Measurements from ENCODE around the gene PBX1. TPM values are rescaled to one million over a fixed set of nuclear protein-coding genes. Genes with fewer than 3 reads are reported as not detected.

Gene PBX1
- total and polyA plus RNA-seq, 2 donors from 2014 or later, result 14.9 to 91.5 TPM

DNA sequence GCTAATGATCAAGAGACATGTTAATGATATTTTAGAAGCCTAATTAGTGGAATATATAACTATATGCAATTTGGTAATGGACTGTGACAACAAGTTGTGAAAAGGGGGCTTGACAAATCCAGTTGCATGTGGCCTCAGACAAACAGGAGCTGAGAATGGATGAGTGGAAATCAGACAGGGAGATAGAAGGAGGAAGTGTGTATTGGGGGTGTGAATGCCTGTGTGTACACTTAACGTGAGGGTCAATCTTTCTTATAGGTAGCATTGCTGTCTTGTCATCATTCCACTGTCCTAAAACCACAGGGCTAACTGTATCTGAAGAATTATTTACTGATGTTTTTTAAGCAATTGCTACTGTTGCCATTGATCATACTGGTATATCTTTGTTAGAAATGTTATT is 64.8 kb downstream of the PBX1 start:
- intact Hi-C loops (cut with DNase I), result no loop called here
- FAIRE-seq (no peak), DNase-seq (no peak)
- TF ChIP-seq, protein P1, sequence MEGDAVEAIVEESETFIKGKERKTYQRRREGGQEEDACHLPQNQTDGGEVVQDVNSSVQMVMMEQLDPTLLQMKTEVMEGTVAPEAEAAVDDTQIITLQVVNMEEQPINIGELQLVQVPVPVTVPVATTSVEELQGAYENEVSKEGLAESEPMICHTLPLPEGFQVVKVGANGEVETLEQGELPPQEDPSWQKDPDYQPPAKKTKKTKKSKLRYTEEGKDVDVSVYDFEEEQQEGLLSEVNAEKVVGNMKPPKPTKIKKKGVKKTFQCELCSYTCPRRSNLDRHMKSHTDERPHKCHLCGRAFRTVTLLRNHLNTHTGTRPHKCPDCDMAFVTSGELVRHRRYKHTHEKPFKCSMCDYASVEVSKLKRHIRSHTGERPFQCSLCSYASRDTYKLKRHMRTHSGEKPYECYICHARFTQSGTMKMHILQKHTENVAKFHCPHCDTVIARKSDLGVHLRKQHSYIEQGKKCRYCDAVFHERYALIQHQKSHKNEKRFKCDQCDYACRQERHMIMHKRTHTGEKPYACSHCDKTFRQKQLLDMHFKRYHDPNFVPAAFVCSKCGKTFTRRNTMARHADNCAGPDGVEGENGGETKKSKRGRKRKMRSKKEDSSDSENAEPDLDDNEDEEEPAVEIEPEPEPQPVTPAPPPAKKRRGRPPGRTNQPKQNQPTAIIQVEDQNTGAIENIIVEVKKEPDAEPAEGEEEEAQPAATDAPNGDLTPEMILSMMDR (IDR thresholded peaks at IDR 0.05; ENCODE audit: borderline replicate concordance, extremely low read depth, insufficient read depth), result no peak
- no peaks in the 10 kb centered on the region for H3K9me3 ChIP-seq (ENCODE audit: control insufficient read depth in 2 of 3, insufficient read depth in 1 of 3, low read length in 3 of 3)
- no peak overlapping the region for H3K9ac ChIP-seq (ENCODE audit: low read length in 3 of 3)
- H3K4me1 ChIP-seq (ENCODE audit: control insufficient read depth in 2 of 3, insufficient read depth in 2 of 3, low read depth in 1 of 3, low read length in 3 of 3), result peaks cover 0 to 13% (median 4%) of the 10 kb centered on the region in 3 donors
- H3K36me3 ChIP-seq (ENCODE audit: control insufficient read depth in 2 of 3, insufficient read depth in 3 of 3, low read length in 3 of 3), result peaks cover 0 to 3% (median 2%) of the 10 kb centered on the region in 3 donors
- H3K27me3 ChIP-seq (ENCODE audit: control insufficient read depth, insufficient read depth, low read length), result no peaks in the 10 kb centered on the region
- H3K4me3 ChIP-seq (ENCODE audit: low read length in 3 of 3), result no peak overlapping the region
- H3K27ac ChIP-seq (ENCODE audit: low read depth in 2 of 2, low read length in 2 of 2), result no peak overlapping the region

- no peaks in the 10 kb centered on the region for H3K9me3 ChIP-seq (ENCODE audit: control insufficient read depth in 2 of 3, insufficient read depth in 1 of 3, low read length in 3 of 3)
- peaks cover 0 to 9% (median 1%) of the 10 kb centered on the region in 3 donors for H3K4me1 ChIP-seq (ENCODE audit: control insufficient read depth in 2 of 3, insufficient read depth in 2 of 3, low read depth in 1 of 3, low read length in 3 of 3)
- DNase-seq, result no peak
- intact Hi-C loops (cut with DNase I), result no loop called here
- H3K27ac ChIP-seq (ENCODE audit: low read depth in 2 of 2, low read length in 2 of 2), result no peak overlapping the region
- no peak overlapping the region for H3K4me3 ChIP-seq (ENCODE audit: low read length in 3 of 3)
- no peak for FAIRE-seq
- peaks cover 0 to 3% (median 2%) of the 10 kb centered on the region in 3 donors for H3K36me3 ChIP-seq (ENCODE audit: control insufficient read depth in 2 of 3, insufficient read depth in 3 of 3, low read length in 3 of 3)
- no peaks in the 10 kb centered on the region for H3K27me3 ChIP-seq (ENCODE audit: control insufficient read depth, insufficient read depth, low read length)
- no peak overlapping the region for H3K9ac ChIP-seq (ENCODE audit: low read length in 3 of 3)
- TF ChIP-seq, protein P1 (IDR thresholded peaks at IDR 0.05; ENCODE audit: borderline replicate concordance, extremely low read depth, insufficient read depth), result no peak
Measured at GRCh38 chr1:164624400-164624799, 65.4 kb downstream of the PBX1 start.

GRCh38 chr1:164625004-164625617 is 66.1 kb downstream of the PBX1 start:
- Histone ChIP-seq H3K9me3 (ENCODE audit: control insufficient read depth in 2 of 3, insufficient read depth in 1 of 3, low read length in 3 of 3) (no peaks in the 10 kb centered on the region), H3K27me3 (ENCODE audit: control insufficient read depth, insufficient read depth, low read length) (no peaks in the 10 kb centered on the region), H3K9ac (ENCODE audit: low read length in 3 of 3) (no peak overlapping the region), H3K4me3 (ENCODE audit: low read length in 3 of 3) (no peak overlapping the region), H3K27ac (ENCODE audit: low read depth in 2 of 2, low read length in 2 of 2) (no peak overlapping the region), H3K36me3 (ENCODE audit: control insufficient read depth in 2 of 3, insufficient read depth in 3 of 3, low read length in 3 of 3) (peaks cover 0 to 3% (median 2%) of the 10 kb centered on the region in 3 donors), H3K4me1 (ENCODE audit: control insufficient read depth in 2 of 3, insufficient read depth in 2 of 3, low read depth in 1 of 3, low read length in 3 of 3) (peaks cover 0 to 9% (median 0%) of the 10 kb centered on the region in 3 donors)
- intact Hi-C loops (cut with DNase I), result no loop called here
- FAIRE-seq (no peak), DNase-seq (no peak)
- TF ChIP-seq, protein P1 (IDR thresholded peaks at IDR 0.05; ENCODE audit: borderline replicate concordance, extremely low read depth, insufficient read depth), result no peak

Measured in kidney (tissue), 14 donors.